MM.1S (cell line): ENCODE results near the gene ARHGAP30.

Experiments
- DNase-seq: peaks from one replicate; pipeline ENCODE4 v3.0.0-alpha.2; 2015
- H2AFZ ChIP-seq: fragments of 300-600 bp; sonication (generic); 2 replicates; pipeline ENCODE4 v1.6.0; 2016; ENCODE audit warnings: antibody characterized with exemption, low read length
- H3F3A ChIP-seq: fragments of 300-600 bp; sonication (generic); 2 replicates; pipeline ENCODE4 v1.6.1; 2016; ENCODE audit warnings: mild to moderate bottlenecking, antibody characterized with exemption, low read length, moderate library complexity, mixed read lengths; ENCODE audit not compliant: insufficient read depth
- H3K27ac ChIP-seq: fragments of 300-600 bp; sonication (generic); 2 replicates; pipeline ENCODE4 v1.5.1; 2016; ENCODE audit warnings: mild to moderate bottlenecking, low read length
- H3K27me3 ChIP-seq: fragments of 300-600 bp; sonication (generic); replicated peaks from 2 replicates; pipeline ENCODE4 v1.6.0; 2016; ENCODE audit warnings: low read length; ENCODE audit not compliant: insufficient read depth
- H3K36me3 ChIP-seq: fragments of 300-600 bp; sonication (generic); replicated peaks from 2 replicates; pipeline ENCODE4 v1.6.1; 2016; ENCODE audit warnings: mild to moderate bottlenecking, low read length, mixed read lengths; ENCODE audit not compliant: insufficient read depth
- H3K4me1 ChIP-seq: fragments of 300-600 bp; sonication (generic); 2 replicates; pipeline ENCODE4 v1.6.1; 2016; ENCODE audit warnings: low read length, mixed read lengths
- H3K4me2 ChIP-seq: fragments of 300-600 bp; sonication (generic); 2 replicates; pipeline ENCODE4 v1.6.0; 2016; ENCODE audit warnings: low read depth, low read length
- H3K4me3 ChIP-seq: fragments of 300-600 bp; sonication (generic); 2 replicates; pipeline ENCODE4 v1.5.1; 2016; ENCODE audit warnings: low read length, mixed read lengths
- H3K79me2 ChIP-seq: fragments of 300-600 bp; sonication (generic); 2 replicates; pipeline ENCODE4 v1.6.1; 2016; ENCODE audit warnings: mixed run types, low read length, mixed read lengths
- H3K9ac ChIP-seq: fragments of 300-600 bp; sonication (generic); 2 replicates; pipeline ENCODE4 v1.6.1; 2016; ENCODE audit warnings: low read length, mixed read lengths
- H3K9me2 ChIP-seq: fragments of 300-600 bp; sonication (generic); replicated peaks from 2 replicates; pipeline ENCODE4 v1.6.1; 2016; ENCODE audit warnings: mild to moderate bottlenecking, low read length, mixed read lengths; ENCODE audit not compliant: insufficient read depth
- H3K9me3 ChIP-seq: fragments of 300-600 bp; sonication (generic); replicated peaks from 2 replicates; pipeline ENCODE4 v1.6.1; 2016; ENCODE audit warnings: mild to moderate bottlenecking, low read length, mixed read lengths; ENCODE audit not compliant: insufficient read depth
- H4K20me1 ChIP-seq: fragments of 300-600 bp; sonication (generic); 2 replicates; pipeline ENCODE4 v1.6.1; 2016; ENCODE audit warnings: mild to moderate bottlenecking, low read length, moderate library complexity, mixed read lengths; ENCODE audit not compliant: insufficient read depth
- EZH2 ChIP-seq: fragments of 300-600 bp; sonication (generic); optimal IDR thresholded peaks from 2 replicates; pipeline ENCODE3; 2017; ENCODE audit warnings: low read depth, mild to moderate bottlenecking, antibody characterized with exemption, low read length, mixed read lengths
- EZH2phosphoT487 ChIP-seq: fragments of 300-600 bp; sonication (generic); IDR thresholded peaks from 2 replicates; pipeline ENCODE4 v1.6.1; 2018; ENCODE audit warnings: antibody characterized with exemption, low read length
- TF ChIP-seq, protein P1 (sequence below): fragments of 300-600 bp; sonication (generic); IDR thresholded peaks from 2 replicates; pipeline ENCODE4 v1.5.1; 2016; ENCODE audit warnings: antibody characterized with exemption, low read length, mixed read lengths

The ARHGAP30 gene

DNA sequence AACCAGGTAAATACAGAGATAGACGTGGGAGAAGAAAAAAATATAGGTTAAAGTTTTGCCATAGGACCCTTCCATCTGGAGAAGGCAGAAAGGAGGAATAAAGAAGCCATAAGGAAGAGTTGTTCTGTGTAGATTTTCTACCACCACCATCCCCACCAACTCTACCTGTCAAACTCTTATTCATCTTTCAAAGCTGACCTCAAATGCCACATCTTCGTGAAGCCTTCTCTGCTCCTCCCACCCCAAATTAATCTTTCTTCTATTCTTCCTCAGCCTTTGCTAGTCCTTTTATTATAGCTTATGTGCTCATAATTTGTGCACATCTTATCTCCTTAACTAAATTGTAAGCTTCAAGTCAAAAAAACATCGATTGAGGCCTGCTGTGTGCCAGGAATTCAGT is 20.9 kb upstream of the ARHGAP30 start:
- no peaks in the 10 kb centered on the region for H3K9me2 ChIP-seq
- H3K4me2 ChIP-seq, result no peak overlapping the region
- no peaks in the 10 kb centered on the region for H3F3A ChIP-seq
- H2AFZ ChIP-seq, result no peak overlapping the region
- H3K27ac ChIP-seq, result no peak overlapping the region
- H3K9ac ChIP-seq, result no peak overlapping the region
- H3K4me1 ChIP-seq, result no peaks in the 10 kb centered on the region
- H4K20me1 ChIP-seq, result no peaks in the 10 kb centered on the region
- H3K4me3 ChIP-seq, result no peak overlapping the region
- H3K36me3 ChIP-seq, result no peaks in the 10 kb centered on the region
- TF ChIP-seq EZH2phosphoT487, result no peak
- TF ChIP-seq EZH2, result no peak
- TF ChIP-seq, protein P1, sequence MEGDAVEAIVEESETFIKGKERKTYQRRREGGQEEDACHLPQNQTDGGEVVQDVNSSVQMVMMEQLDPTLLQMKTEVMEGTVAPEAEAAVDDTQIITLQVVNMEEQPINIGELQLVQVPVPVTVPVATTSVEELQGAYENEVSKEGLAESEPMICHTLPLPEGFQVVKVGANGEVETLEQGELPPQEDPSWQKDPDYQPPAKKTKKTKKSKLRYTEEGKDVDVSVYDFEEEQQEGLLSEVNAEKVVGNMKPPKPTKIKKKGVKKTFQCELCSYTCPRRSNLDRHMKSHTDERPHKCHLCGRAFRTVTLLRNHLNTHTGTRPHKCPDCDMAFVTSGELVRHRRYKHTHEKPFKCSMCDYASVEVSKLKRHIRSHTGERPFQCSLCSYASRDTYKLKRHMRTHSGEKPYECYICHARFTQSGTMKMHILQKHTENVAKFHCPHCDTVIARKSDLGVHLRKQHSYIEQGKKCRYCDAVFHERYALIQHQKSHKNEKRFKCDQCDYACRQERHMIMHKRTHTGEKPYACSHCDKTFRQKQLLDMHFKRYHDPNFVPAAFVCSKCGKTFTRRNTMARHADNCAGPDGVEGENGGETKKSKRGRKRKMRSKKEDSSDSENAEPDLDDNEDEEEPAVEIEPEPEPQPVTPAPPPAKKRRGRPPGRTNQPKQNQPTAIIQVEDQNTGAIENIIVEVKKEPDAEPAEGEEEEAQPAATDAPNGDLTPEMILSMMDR, result no peak
- no peak for DNase-seq
- no peaks in the 10 kb centered on the region for H3K27me3 ChIP-seq
- H3K79me2 ChIP-seq, result no peaks in the 10 kb centered on the region
- no peaks in the 10 kb centered on the region for H3K9me3 ChIP-seq

GRCh38 chr1:161089938-161090337 is 20.2 kb upstream of the ARHGAP30 start:
- Histone ChIP-seq H3K4me1 (no peaks in the 10 kb centered on the region), H3K4me2 (no peak overlapping the region)

DNA sequence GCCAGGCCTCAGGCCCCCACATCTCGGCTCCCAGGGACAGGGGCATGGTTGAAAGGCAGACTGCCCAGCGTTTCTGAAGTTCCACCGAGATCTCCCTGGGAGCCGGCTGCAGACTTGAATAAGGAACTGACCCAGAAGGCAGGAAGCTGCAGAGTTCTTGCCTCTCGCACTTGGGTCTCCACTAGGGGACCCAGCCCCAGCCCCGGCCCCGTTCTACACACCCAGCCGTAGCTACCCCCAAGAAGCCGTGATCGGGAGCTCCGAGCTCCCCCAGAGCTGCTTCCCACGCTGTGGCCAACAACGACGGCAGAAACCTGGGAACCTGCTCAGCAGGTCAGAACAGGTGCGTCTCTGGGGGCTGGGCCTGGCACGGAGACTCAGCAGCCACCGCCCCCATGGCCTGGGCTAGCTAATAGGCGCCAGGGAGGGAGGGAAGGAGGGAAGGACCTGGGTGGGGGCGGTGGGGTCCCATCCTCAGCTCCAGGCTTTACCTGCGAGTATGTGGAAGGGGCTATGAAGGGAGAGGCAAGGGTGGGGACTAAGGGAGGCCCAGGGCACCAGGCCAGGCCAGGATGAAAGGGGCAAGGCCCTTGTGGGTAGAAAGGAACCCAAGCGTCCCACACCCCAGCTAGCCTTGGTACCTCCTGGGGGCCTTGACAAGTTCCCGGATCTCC is 19.7 kb upstream of the ARHGAP30 start, which contains the start of gene NECTIN4:
Gene NECTIN4, minus strand, starts transcription at position 308 of the 674 bp plus-strand sequence. Its CDS starts 262 bp downstream, at position 46.
- H3K27ac ChIP-seq, result no peak within 1 kb of the TSS
- no peak for TF ChIP-seq EZH2
- TF ChIP-seq EZH2phosphoT487, result no peak
- TF ChIP-seq, protein P1, result no peak
- no peaks in the 10 kb centered on the region for H3K9me3 ChIP-seq
- DNase-seq, result no peak
- H3F3A ChIP-seq, result no peaks in the 10 kb centered on the region
- H3K36me3 ChIP-seq, result no peaks in the 10 kb centered on the region
- H3K4me3 ChIP-seq, result no peak within 1 kb of the TSS
- no peaks in the 10 kb centered on the region for H4K20me1 ChIP-seq
- H3K79me2 ChIP-seq, result no peaks in the 10 kb centered on the region
- no peak within 1 kb of the TSS for H3K4me2 ChIP-seq
- no peaks in the 10 kb centered on the region for H3K4me1 ChIP-seq
- H3K9me2 ChIP-seq, result no peaks in the 10 kb centered on the region
- H3K9ac ChIP-seq, result no peak within 1 kb of the TSS
- no peak within 1 kb of the TSS for H2AFZ ChIP-seq
- no peaks in the 10 kb centered on the region for H3K27me3 ChIP-seq

More at GRCh38 chr1:161089938-161090337, 20.2 kb upstream of the ARHGAP30 start:
- TF ChIP-seq EZH2 (no peak), EZH2phosphoT487 (no peak)
- TF ChIP-seq, protein P1, result no peak
- no peak overlapping the region for H3K9ac ChIP-seq
- no peak overlapping the region for H3K27ac ChIP-seq
- DNase-seq, result no peak
- no peak overlapping the region for H2AFZ ChIP-seq
- no peak overlapping the region for H3K4me3 ChIP-seq
- H3F3A ChIP-seq, result no peaks in the 10 kb centered on the region
- no peaks in the 10 kb centered on the region for H3K9me3 ChIP-seq
- no peaks in the 10 kb centered on the region for H3K36me3 ChIP-seq
- no peaks in the 10 kb centered on the region for H4K20me1 ChIP-seq
- no peaks in the 10 kb centered on the region for H3K79me2 ChIP-seq
- no peaks in the 10 kb centered on the region for H3K9me2 ChIP-seq
- no peaks in the 10 kb centered on the region for H3K27me3 ChIP-seq
